Mesenteric fat pad (tissue), 1 donor: ENCODE results near the gene MAGI2. TPM values are rescaled to one million over a fixed set of nuclear protein-coding genes. Genes with fewer than 3 reads are reported as not detected.
"Not testable (repeated sequence)": the region's sequence is repeated elsewhere in the genome, so short reads cannot be mapped to it uniquely, and the experiment has no call there.

Experiments
- DNase-seq: peaks from one replicate; pipeline ENCODE4 v3.0.0-alpha.2; 2020; ENCODE audit warnings: low spot score
- total RNA-seq: library from RNA; stranded (reverse); fragmentation: NEBNext Ultra II Directional; extraction: Animal tissue kit (Norgen Biotek cat#: 25700); gene quantifications from one replicate; pipeline ENCODE4 v1.2.1, GENCODE V29; 2021
- donor health status: DM: yes; HTN: yes; CAD: no.

MAGI2 gene
- total RNA-seq, 1 donor from 2014 or later = 9.7 TPM

GRCh38 chr7:78260826-78261225 lies 1192.6 kb downstream of the MAGI2 start:
- no peak for DNase-seq

GRCh38 chr7:78254726-78255055 lies 1198.8 kb downstream of the MAGI2 start:
- no peak for DNase-seq

- no peak for DNase-seq
Measured at GRCh38 chr7:78253850-78254725, 1199.4 kb downstream of the MAGI2 start.

DNA sequence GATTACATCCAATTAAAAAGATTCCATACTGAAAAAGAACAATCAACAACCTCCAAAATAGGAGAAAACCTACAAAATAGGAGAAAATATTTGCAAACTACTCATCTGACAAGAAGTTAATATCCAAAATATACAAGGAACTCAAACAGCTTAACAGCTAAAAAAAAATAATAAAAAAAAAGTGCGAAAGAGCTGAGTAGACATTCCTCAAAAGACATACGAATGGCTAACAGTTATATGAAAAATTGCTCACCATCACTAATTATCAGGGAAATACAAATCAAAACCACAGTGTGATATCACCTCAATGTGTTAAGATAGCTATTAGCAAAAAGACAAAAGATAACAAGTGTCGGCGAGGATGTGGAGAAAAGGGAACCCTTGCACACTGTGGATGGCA lies 1204.6 kb downstream of the MAGI2 start:
- no peak for DNase-seq

- DNase-seq = no peak
Measured at GRCh38 chr7:78247910-78248689, 1205.4 kb downstream of the MAGI2 start.

- DNase-seq = not testable (repeated sequence)
Measured at GRCh38 chr7:78240179-78240578, 1213.3 kb downstream of the MAGI2 start.

DNA sequence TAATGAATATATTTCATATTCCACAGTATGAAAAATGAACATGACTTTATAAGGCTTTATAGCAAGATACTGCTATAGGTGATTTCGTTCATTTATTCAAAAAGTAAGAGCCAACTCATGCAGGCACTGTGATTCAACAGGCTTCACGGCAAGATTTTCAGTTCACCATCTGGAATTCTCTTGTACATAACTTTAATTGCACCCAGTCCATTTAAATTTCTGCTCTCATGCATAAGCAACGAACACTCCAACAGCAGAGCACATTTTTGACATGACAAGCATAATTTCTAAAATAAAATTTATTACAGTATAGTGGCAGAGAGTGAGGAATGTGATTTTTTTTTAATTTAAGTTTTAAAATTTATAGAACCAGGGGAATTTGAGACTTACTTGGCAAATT lies 1218.8 kb downstream of the MAGI2 start:
- no peak for DNase-seq

- DNase-seq = no peak
Measured at GRCh38 chr7:78232806-78233205, 1220.7 kb downstream of the MAGI2 start.

- DNase-seq = no peak
Measured at GRCh38 chr7:78226059-78226719, 1227.3 kb downstream of the MAGI2 start.

DNA sequence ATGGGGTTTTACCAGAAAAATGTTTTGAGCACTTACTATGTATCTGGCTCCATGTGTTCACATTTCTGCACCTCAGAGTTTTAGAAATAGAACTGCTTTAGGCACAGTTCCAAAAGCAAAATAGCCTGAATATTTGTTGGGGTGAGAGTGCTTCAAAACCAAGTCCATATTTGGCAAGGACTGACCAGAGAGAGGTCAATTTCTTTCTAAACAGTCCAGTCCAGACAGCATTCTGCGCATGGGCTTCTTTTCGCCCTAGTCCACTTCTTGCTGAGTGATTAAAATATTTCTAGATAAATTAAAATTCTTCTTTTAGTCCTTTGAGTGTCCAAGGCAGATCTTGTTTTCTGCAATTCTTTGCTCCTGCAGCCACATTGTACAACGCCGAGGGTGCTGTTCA lies 1227.9 kb downstream of the MAGI2 start:
- DNase-seq = no peak

DNA sequence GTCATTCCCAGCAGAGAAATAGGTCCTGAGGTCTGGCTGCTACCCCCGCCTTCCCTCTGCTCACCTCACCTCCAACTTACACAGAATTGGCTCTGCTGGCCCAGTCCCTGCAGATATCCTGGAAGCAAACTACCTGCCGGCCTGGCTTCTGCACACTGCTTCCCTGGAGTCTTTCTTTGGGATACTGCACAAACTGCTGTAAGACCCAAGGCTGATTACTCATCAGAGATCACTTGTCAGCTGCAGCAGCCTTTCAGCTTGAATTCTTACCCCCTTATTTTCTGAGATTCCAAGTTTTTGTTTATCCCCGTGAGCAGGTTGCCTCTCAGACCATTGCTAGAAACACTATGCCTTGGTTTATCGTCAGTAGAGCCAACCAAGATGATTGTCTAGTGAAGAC lies 1228.5 kb downstream of the MAGI2 start:
- no peak for DNase-seq

DNA sequence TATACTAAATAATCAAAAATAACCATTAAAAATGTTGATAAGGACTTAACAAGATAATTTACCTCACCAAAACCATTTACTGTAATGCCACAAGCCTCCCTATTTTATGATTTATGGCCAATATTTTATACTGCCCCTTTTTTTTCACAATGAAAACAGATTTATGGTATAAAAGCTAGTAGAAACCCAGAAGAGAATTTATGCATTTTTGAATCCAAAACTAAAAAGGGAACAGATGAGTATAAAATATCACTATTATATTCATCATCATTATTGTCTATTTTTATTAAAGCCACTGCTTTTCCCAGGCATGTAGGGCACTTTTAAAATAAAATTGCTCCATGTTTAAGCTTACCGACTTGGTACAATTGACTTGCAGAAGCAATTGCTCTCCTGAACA lies 1229.9 kb downstream of the MAGI2 start:
- no peak for DNase-seq

DNA sequence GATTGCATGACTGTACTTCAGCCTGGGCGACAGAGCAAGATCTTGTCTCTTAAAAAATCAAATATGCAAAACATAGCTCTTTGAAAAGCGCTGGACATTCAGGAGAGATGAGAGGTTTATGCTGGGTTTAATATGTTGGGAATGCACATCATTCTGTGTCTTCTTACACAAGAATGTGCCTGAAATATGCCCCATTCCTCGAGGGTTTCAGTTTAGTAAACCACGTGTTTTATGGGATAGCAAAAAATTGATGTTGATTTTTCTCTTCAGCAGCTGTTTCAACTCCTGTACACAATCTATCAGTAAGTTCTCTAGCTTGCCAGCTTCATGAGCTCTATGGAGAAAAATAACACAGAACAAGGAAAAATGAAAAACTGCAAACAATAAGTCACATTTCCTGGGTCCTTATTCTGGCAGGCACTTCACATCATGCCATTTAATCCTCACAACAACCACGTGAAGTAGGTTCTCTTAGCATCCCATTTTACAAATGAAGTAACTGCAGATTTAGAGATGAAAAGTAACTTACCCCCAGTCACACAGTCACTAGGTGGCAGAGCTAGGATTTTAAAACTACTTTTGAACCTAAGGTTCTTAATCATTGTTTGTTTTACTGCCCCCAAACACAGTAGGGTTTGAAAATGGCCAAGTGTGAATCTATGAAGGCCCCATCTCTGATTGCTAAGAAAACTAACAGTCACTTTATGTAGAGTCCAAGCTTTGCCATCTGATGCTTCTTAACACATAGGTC lies 1231.3 kb downstream of the MAGI2 start:
- no peak for DNase-seq

DNA sequence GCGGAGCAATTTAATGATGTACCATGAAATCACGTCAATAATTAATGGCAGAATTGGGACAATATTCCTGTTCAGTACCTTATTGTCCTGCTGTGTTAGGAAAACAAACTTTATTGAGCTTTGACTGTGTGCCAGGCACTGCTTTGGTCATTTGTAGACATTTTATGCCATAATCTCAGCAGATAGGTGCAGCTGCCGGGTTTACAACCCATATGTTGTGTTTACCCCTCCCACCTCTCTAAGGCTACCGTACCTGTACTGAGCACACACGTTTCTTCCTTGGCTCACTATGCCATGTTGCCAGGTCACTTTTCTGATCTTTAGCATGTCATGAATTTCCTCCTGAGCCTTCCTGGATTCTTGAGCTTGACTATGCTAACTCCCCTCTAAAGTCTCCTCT lies 1232.7 kb downstream of the MAGI2 start:
- no peak for DNase-seq

DNA sequence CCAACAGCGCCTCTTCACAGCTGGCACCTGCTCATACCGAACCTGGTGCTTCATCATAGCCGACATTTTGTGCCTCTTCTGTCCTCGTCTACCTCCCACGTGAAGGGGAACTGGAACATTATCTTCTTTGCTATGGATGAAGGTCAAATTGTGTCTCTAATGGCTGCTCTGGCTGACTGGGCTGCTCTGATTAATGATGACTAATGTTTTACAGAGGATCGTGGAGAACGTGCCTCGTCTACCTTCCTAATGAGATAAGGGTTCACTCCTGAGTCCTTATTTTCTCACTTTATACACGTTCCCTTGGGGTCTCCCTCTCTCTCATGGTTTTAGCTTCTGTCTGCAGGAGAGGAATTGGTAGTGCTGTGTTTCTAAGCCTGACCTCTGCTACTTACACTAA lies 1234.6 kb downstream of the MAGI2 start:
- DNase-seq = no peak

DNA sequence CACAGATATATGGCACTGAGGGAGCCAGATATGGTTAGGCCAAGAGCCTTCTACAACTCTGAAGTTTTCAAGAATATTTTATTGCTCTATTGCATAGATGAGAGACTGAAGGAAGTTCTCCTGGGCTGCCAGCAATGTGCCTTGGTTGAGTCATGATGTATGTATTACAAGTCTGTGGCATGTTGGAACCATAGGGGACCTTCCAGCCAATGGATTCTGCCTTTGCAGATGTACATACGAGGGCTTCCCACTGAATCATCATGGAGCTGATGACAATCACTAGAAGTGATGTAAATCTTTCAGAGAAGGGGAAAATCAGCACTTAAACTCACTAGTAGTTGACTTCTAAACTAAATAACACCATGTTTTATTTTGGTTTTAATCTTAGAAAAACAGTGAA lies 1235.4 kb downstream of the MAGI2 start:
- DNase-seq = no peak

DNA sequence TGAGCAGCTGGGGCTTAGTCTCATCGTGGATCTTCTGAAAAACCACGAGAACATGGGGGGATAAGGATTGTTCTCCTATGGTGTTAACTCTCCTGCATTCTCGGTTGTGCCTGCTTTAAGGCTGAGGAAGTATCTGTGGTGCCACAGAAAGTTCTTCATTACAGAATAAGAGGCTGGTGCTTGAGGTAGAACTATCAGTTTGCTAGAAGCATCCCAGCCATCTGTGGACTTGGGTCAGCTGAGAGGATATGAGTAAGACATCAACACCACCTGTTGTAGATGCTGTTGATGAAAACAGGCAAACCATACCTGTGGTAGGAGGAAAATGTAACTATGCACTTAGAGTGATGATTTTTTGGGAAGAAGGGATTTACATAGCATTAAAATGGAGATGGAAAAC lies 1238.3 kb downstream of the MAGI2 start:
- DNase-seq = no peak

- no peak for DNase-seq
Measured at GRCh38 chr7:78213402-78213801, 1240.1 kb downstream of the MAGI2 start.

DNA sequence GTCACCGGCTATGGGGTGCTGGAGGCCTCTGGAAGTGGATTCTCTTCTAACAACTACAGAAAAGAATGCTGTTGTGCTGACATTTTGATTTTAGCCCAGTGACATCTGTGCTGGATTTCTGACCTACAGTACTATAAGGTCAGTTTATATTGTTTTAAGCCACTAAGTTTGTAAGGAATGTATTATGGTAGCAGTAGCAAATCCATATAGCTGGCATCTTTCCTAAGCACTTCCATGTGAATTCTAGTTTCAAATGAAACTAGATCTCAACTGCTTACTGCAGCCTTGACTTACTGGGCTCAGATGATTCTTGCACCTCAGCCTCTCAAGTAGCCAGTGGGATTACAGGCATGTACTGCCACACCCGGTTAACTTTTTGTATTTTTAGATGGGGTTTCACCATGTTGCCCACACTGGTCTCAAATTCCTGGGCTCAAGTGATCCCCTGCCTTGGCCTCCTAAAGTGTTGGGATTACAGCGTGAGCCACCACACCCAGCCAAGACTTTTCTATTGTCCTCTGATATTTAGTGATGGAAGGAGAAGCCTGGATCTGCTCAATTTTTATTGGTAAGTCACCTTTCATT lies 1240.9 kb downstream of the MAGI2 start:
- no peak for DNase-seq

GRCh38 chr7:78207269-78207668 lies 1246.2 kb downstream of the MAGI2 start:
- DNase-seq = no peak

DNA sequence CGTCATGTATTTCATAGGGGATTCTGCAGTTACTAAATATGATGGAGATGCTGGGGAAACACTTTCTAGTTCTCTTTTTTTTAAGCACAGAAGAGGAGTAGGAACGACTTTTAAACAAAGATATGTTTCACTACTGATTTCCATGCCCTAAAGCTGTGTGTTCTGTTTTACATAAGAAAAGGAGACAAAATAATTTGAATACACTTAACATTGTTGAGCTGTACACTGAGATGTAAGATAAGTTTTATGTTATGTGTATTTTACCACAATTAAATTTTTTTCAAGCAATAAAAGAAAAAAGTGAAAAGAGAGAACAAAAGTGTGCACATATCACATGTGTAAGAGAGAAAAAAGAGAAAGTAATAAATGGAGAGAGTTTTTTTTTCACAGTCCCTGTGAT lies 1246.7 kb downstream of the MAGI2 start:
- DNase-seq = no peak
